ENCODE data around the gene TMEM151B.

The TMEM151B gene

GRCh38 chr6:44234101-44235025, 35.9 kb upstream of the TMEM151B start:
- no peak for DNase-seq (ENCODE audit: extremely low read depth, low read depth)
- peak; percentile 80 for TF ChIP-seq CTCF (IDR thresholded peaks at IDR 0.05; ENCODE audit: low read depth, low read length)

- no peak for DNase-seq (ENCODE audit: extremely low read depth, low read depth)
- TF ChIP-seq CTCF (IDR thresholded peaks at IDR 0.05; ENCODE audit: low read depth, low read length) = no peak
Measured at GRCh38 chr6:44235269-44235668, 35.0 kb upstream of the TMEM151B start.

DNA sequence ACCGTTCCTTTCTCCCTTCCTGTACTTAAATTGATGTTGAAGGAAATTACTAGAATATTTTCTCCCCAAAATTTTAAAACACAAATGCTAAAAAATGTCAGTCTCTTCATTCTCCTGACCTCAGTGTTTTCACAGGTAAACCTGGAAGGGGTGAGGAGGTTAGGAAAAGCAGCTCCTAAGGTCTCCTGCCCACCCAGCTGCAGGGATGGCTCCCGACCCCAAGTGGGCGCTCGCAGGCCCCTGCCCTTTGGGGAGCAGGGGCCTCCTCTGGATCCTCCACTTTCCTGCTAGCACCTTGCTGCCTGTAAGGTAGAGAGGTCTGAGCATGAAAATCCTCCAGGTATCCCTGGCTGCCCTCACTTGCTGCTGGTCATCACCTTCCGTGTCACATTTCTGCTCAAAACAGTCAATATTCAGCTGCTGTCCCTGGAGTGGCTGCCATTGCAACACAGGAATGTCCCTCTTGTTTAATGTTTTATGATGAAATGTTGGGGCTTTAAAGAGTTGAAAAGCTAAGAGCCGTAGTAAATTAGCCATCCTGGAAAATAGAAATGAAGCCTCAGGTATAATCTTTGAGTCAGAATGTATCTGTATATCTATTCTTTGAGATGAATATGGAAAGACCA, 34.2 kb upstream of the TMEM151B start:
- no peak for DNase-seq (ENCODE audit: extremely low read depth, low read depth)
- TF ChIP-seq CTCF (IDR thresholded peaks at IDR 0.05; ENCODE audit: low read depth, low read length) = no peak

DNA sequence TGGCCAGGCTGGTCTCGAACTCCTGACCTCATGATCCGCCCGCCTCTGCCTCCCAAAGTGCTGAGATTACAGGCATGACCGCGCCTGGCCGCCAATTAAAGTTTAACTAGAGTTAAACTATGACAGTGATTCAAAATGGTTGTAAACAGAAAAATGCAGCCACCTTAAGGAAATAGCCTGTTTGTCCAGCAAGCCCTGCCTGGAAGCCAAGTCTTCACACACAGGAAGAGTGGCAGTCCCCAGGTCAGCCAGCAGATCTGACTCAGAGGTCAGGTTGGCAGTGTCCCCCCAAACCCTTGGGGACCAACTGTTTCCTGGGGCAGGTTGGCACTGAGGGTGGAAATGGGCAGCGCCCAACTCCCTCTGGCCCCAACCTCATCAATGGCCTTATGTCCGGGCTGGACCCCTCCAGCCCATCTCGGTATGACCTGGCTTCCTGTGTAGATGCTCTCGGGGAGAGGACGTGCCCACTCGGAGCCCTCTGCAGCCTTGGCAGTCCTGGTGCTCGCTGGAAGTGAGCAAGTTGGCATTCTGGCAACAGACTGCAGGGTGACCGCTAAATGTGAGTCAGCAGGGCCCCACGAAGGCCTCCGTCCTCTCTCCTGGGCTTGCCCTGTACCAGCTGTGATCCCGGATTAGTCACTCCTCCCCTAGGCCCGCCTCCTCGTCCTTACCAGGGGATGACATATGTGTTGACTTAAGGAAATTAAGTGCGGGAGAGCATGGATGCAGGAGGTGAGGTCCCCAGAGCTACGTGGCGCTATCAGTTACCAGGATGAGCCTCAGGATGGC, 33.0 kb upstream of the TMEM151B start:
- TF ChIP-seq CTCF (IDR thresholded peaks at IDR 0.05; ENCODE audit: low read depth, low read length) = no peak
- peak; percentile 84 for DNase-seq (ENCODE audit: extremely low read depth, low read depth)

GRCh38 chr6:44237813-44238433, 32.3 kb upstream of the TMEM151B start:
- no peak for DNase-seq (ENCODE audit: extremely low read depth, low read depth)

More at GRCh38 chr6:44237813-44238433, 32.3 kb upstream of the TMEM151B start:
- TF ChIP-seq CTCF (IDR thresholded peaks at IDR 0.05; ENCODE audit: low read depth, low read length) = peak; percentile 82
